Measurements from ENCODE around the gene PRKCZ. TPM values are rescaled to one million over a fixed set of nuclear protein-coding genes. Genes with fewer than 3 reads are reported as not detected.

PRKCZ gene
- total and polyA plus RNA-seq, 2 experiments from 2014 or later, result 26.2 to 36.9 TPM

DNA sequence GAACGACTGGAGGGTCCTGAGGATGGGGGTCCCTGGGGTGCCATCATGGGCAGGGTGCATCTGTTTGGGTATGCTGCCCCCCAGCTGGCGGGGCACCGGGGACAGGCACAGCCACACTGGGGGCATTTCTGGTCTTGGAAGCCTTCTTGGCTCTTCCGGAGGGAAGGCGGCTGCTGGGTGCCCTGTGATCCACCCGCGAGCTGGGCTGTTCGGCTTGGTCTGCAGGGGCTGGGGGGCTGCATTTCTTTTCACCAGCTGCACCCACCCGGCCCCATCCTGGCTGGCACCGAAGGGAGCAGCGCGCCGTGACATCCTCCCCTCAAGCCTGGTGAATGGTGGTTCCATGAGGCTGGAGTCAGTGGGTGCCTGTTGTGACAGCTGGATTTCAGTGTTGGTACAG is 132.2 kb downstream of the PRKCZ start (continued):
- TF ChIP-seq, protein P1, sequence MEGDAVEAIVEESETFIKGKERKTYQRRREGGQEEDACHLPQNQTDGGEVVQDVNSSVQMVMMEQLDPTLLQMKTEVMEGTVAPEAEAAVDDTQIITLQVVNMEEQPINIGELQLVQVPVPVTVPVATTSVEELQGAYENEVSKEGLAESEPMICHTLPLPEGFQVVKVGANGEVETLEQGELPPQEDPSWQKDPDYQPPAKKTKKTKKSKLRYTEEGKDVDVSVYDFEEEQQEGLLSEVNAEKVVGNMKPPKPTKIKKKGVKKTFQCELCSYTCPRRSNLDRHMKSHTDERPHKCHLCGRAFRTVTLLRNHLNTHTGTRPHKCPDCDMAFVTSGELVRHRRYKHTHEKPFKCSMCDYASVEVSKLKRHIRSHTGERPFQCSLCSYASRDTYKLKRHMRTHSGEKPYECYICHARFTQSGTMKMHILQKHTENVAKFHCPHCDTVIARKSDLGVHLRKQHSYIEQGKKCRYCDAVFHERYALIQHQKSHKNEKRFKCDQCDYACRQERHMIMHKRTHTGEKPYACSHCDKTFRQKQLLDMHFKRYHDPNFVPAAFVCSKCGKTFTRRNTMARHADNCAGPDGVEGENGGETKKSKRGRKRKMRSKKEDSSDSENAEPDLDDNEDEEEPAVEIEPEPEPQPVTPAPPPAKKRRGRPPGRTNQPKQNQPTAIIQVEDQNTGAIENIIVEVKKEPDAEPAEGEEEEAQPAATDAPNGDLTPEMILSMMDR (conservative IDR thresholded peaks at IDR 0.05; ENCODE audit: low read depth in 2 of 2), result no peak
- TF ChIP-seq POLR2AphosphoS5 (IDR thresholded peaks at IDR 0.05; ENCODE audit: low read depth) (no peak), CREB1 (CRISPR knock-in tag; IDR thresholded peaks at IDR 0.05; ENCODE audit: low read depth) (no peak), NANOG (IDR thresholded peaks at IDR 0.05; ENCODE audit: borderline replicate concordance) (no peak)
- TF ChIP-seq, protein P2, sequence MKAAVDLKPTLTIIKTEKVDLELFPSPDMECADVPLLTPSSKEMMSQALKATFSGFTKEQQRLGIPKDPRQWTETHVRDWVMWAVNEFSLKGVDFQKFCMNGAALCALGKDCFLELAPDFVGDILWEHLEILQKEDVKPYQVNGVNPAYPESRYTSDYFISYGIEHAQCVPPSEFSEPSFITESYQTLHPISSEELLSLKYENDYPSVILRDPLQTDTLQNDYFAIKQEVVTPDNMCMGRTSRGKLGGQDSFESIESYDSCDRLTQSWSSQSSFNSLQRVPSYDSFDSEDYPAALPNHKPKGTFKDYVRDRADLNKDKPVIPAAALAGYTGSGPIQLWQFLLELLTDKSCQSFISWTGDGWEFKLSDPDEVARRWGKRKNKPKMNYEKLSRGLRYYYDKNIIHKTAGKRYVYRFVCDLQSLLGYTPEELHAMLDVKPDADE (IDR thresholded peaks at IDR 0.05), result no peak

DNA sequence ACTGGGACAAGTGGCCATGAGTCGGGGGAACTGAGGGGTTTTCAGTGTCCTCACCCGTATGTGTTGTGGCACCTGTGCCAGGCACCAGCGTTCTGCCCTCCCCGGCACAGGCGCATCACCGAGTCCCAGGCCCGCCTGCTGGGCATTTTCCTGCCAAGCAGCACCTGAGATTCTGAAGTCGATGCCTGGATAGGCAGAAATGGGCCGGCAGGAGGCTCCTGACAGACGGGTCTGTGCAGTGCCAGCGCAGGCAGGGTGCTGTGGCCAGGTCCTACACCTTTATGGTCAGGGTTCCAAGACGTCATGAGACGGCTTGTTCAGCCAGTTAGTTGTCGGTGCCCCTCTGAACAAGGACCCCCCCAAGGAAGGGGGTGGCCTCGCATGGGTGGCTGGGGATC is 133.7 kb downstream of the PRKCZ start:
- Mint-ChIP-seq H3K36me3 (ENCODE audit: low read depth) (peaks cover 24% of the 10 kb centered on the region), H3K4me1 (no peaks in the 10 kb centered on the region), H3K27me3 (ENCODE audit: insufficient read depth, low read depth, poor library complexity) (peaks cover 28% of the 10 kb centered on the region), H3K9me3 (no peaks in the 10 kb centered on the region; the same call in 2 of the 3 replicates), H3K27ac (no peak overlapping the region), H3K4me3 (no peak overlapping the region)
- Histone ChIP-seq H3K4me3 (no peak overlapping the region), H3K27ac (ENCODE audit: low read depth) (no peak overlapping the region), H3K4me2 (no peak overlapping the region), H3K27me3 (ENCODE audit: insufficient read depth) (no peaks in the 10 kb centered on the region), H3K36me3 (ENCODE audit: insufficient read depth) (no peaks in the 10 kb centered on the region), H3K4me1 (ENCODE audit: insufficient read depth) (no peaks in the 10 kb centered on the region), H3F3A (replicated peaks; ENCODE audit: low read depth) (0 out of 2 replicates have a peak, but pooled peaks cover 3% of the 10 kb centered on the region), H3K9me2 (ENCODE audit: insufficient read depth) (no peaks in the 10 kb centered on the region), H4K20me1 (replicated peaks; ENCODE audit: insufficient read depth) (no peaks in the 10 kb centered on the region; the same call in 1 of the 2 replicates), H2AFZ (no peak overlapping the region), H3K79me2 (replicated peaks; ENCODE audit: insufficient read depth) (no peaks in the 10 kb centered on the region)
- DNase-seq (ENCODE audit: low spot score), result no peak
- TF ChIP-seq, protein P3, sequence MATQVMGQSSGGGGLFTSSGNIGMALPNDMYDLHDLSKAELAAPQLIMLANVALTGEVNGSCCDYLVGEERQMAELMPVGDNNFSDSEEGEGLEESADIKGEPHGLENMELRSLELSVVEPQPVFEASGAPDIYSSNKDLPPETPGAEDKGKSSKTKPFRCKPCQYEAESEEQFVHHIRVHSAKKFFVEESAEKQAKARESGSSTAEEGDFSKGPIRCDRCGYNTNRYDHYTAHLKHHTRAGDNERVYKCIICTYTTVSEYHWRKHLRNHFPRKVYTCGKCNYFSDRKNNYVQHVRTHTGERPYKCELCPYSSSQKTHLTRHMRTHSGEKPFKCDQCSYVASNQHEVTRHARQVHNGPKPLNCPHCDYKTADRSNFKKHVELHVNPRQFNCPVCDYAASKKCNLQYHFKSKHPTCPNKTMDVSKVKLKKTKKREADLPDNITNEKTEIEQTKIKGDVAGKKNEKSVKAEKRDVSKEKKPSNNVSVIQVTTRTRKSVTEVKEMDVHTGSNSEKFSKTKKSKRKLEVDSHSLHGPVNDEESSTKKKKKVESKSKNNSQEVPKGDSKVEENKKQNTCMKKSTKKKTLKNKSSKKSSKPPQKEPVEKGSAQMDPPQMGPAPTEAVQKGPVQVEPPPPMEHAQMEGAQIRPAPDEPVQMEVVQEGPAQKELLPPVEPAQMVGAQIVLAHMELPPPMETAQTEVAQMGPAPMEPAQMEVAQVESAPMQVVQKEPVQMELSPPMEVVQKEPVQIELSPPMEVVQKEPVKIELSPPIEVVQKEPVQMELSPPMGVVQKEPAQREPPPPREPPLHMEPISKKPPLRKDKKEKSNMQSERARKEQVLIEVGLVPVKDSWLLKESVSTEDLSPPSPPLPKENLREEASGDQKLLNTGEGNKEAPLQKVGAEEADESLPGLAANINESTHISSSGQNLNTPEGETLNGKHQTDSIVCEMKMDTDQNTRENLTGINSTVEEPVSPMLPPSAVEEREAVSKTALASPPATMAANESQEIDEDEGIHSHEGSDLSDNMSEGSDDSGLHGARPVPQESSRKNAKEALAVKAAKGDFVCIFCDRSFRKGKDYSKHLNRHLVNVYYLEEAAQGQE (IDR thresholded peaks at IDR 0.05; ENCODE audit: unreplicated experiment), result no peak
- no peak for ATAC-seq

DNA sequence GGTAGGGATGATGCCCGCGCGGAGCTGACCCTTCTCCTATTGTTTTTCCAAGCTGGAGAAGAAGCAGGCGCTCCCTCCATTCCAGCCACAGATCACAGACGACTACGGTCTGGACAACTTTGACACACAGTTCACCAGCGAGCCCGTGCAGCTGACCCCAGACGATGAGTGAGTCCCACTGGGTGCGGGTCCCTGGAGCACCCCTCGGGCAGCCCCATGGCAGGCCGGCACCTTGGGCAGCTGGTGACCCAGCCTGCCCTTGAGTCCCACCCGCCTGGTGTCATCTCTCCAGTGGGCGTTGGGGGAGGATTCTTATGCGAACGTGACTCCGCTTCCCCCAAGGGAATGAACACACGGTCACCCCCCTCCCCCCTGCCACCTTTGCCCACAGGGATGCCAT is 134.3 kb downstream of the PRKCZ start:
- Histone ChIP-seq H3K4me3 (no peak overlapping the region), H4K20me1 (replicated peaks; ENCODE audit: insufficient read depth) (no peaks in the 10 kb centered on the region; the same call in 1 of the 2 replicates), H3K9me2 (ENCODE audit: insufficient read depth) (no peaks in the 10 kb centered on the region), H2AFZ (no peak overlapping the region), H3K4me1 (ENCODE audit: insufficient read depth) (no peaks in the 10 kb centered on the region), H3K79me2 (replicated peaks; ENCODE audit: insufficient read depth) (no peaks in the 10 kb centered on the region), H3K36me3 (ENCODE audit: insufficient read depth) (no peaks in the 10 kb centered on the region), H3K4me2 (no peak overlapping the region), H3F3A (replicated peaks; ENCODE audit: low read depth) (0 out of 2 replicates have a peak, but pooled peaks cover 3% of the 10 kb centered on the region), H3K27me3 (ENCODE audit: insufficient read depth) (no peaks in the 10 kb centered on the region), H3K27ac (ENCODE audit: low read depth) (no peak overlapping the region)
- Mint-ChIP-seq H3K4me3 (no peak overlapping the region), H3K27ac (no peak overlapping the region), H3K4me1 (peaks cover 2% of the 10 kb centered on the region; the same call in 2 of the 3 replicates), H3K36me3 (ENCODE audit: low read depth) (peaks cover 23% of the 10 kb centered on the region), H3K27me3 (ENCODE audit: insufficient read depth, low read depth, poor library complexity) (peaks cover 33% of the 10 kb centered on the region), H3K9me3 (no peaks in the 10 kb centered on the region; the same call in 1 of the 3 replicates)
- no peak for ATAC-seq
- no peak for DNase-seq (ENCODE audit: low spot score)
- no peak for TF ChIP-seq ZNF114 (CRISPR knock-in tag; IDR thresholded peaks at IDR 0.05)
- TF ChIP-seq, protein P1 (conservative IDR thresholded peaks at IDR 0.05; ENCODE audit: low read depth in 2 of 2), result no peak
- no peak for TF ChIP-seq JUNB (IDR thresholded peaks at IDR 0.05; ENCODE audit: unreplicated experiment)
- no peak for TF ChIP-seq POLR2AphosphoS5 (IDR thresholded peaks at IDR 0.05; ENCODE audit: low read depth)
- no peak for TF ChIP-seq NANOG (IDR thresholded peaks at IDR 0.05; ENCODE audit: borderline replicate concordance)
- no peak for TF ChIP-seq ZNF331 (CRISPR knock-in tag; IDR thresholded peaks at IDR 0.05; ENCODE audit: low read depth)
- TF ChIP-seq, protein P2 (IDR thresholded peaks at IDR 0.05), result no peak
- TF ChIP-seq EZH2phosphoT487 (IDR thresholded peaks at IDR 0.05; ENCODE audit: unreplicated experiment), result no peak
